ENCODE measurements around the gene FAM117B.

The FAM117B gene

GRCh38 chr2:202634556-202635427 is at the start of gene FAM117B:
Gene FAM117B (plus strand): TSS chr2:202634969. CDS start chr2:202635188, 219 bp downstream.
- peak; percentile 82 for DNase-seq (ENCODE audit: low read depth)

DNA sequence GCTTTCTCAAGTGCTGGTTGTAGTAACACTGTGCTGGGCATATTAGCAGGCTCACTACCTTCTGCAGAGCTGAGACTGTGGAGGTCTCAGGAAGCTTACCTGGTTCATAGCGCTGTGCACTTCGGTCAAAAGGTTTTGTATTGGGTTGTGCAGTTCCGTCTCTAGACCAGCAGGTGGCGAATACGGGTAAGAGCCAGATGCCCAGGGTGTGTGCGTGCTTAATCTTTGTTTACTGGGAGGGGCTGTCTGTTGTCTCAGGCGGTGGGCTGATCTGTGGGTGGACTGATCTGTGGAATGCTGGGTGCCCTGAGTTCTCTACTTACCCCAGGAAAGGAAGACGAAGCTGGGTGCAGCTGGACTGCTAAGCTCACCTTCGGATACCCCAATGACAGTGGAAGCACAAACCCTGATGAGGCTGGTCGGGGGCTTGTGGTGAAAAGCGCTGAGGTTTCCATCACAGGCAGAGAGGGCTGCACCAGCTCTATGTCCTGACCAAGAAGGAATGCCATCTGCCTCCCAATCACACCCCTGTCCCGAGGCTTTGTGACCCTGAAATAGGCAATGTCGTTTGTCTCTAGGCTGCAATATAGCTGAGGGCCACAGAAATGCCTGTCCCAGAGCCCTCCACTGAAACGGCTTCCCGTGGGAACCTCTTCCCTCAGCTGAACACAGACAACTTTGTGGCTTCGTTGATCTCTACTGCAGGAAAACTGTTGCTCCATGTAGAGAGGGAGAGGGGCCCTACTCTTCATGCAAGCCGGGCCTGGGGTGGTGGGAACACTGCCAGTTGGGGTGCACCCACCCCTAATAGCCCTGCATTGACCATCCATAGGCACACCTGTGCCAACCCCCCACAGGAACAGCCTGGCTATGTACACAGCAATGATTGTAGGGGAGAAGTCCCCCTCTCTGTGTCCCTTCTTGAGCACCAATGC is 45.9 kb upstream of the FAM117B start:
- no peak for DNase-seq (ENCODE audit: low read depth)

DNA sequence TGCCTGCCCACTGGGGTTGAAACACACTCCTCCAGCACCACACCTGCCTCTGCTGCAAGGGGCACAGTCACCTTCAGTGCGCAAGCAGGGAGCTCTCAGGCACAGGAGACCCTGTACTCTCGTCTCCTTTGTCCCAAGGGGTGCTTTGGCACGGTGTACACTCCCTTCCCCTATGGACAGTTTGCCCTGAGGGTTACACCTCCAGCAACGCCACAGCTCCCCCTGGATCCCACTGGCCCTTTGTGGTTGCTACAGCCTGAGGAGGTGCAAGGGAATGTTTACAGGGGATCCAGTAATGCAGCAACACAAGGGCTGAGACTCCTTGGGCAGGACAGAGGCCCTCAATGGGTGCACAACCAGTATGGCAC is 45.2 kb upstream of the FAM117B start:
- no peak for DNase-seq (ENCODE audit: low read depth)

- DNase-seq (ENCODE audit: low read depth), result no peak
Measured at GRCh38 chr2:202592566-202592965, 42.2 kb upstream of the FAM117B start.

GRCh38 chr2:202599105-202599504 is 35.7 kb upstream of the FAM117B start:
- DNase-seq (ENCODE audit: low read depth), result no peak

DNA sequence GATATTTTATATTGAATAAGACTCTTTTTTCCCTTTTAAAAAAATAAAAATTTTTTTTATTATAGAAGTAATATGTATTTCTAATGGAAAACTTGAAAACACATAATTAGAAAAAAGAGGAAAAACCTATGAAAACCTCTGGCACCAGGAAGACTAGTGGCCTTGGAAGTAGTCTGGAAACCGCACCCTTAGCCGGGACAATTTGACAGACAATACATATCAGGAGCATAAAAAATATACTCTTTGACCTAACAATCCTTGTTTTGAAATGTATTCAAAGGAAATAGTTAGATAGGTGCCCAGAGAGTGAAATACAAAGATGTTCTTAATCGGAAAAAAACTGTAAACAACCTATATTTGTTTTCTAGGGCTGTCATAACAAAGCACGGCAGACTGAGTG is 34.9 kb upstream of the FAM117B start:
- no peak for DNase-seq (ENCODE audit: low read depth)

DNA sequence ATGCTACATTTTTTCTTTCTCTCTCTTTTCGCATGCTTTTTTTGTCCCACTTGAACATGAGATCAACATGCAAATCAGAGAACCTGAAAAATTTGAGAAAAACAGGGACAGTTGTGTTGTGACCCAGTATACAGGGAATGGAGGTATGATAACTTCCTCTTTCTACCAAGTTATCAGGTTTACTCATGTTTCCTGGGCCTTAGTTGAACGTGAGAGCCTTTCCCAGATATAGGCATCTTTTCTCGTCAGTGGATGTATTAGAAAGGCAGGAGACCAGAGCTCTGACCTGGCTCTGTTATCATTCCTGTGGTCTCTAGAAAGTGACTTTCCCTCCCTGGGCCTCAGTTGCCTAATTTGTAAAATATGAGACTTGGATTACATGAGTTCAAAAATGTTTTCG is 30.1 kb upstream of the FAM117B start:
- DNase-seq (ENCODE audit: low read depth), result no peak

GRCh38 chr2:202605174-202605573 is 29.6 kb upstream of the FAM117B start:
- DNase-seq (ENCODE audit: low read depth), result no peak

GRCh38 chr2:202608142-202608852 is 26.5 kb upstream of the FAM117B start:
- no peak for DNase-seq (ENCODE audit: low read depth)

- no peak for DNase-seq (ENCODE audit: low read depth)
Measured at GRCh38 chr2:202609381-202610145, 25.2 kb upstream of the FAM117B start.

DNA sequence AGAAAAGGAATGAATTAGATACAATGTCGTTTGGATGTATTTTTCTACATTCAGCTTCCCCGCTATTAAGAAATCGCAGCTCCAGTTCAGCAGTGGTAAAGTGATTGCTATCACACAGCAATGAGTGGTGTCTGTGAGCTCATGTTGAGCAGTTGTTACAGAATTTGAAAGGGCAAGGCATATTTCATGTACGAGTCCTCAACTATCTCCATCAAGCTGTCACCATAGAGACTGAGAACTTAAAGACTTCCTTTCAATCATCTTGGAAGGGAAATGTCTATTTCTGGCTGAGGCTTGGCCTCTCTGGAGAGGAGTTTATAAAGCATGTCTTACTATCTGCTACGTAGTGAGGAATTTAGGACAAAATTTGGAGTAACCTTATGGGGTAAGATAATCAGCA is 24.4 kb upstream of the FAM117B start:
- no peak for DNase-seq (ENCODE audit: low read depth)

DNA sequence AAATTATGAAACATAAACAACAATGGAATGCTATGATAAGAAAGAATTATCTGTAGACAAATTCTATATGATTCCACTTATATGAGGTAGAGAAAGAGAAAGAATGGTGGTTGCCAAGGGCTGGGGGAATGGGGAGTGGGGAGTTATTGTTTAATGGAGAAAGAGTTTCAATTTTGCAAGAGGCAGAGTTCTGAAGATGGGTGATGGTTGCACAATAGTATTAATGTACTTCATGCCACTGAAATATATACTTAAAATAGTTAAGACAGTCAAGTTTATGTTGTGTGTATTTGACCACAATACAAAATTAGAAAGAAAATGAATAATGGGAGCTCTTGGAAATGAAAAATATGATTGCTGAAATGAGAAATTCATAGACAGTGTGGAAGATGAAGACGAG is 22.6 kb upstream of the FAM117B start:
- no peak for DNase-seq (ENCODE audit: low read depth)

GRCh38 chr2:202613479-202613878 is 21.3 kb upstream of the FAM117B start:
- DNase-seq (ENCODE audit: low read depth), result no peak

DNA sequence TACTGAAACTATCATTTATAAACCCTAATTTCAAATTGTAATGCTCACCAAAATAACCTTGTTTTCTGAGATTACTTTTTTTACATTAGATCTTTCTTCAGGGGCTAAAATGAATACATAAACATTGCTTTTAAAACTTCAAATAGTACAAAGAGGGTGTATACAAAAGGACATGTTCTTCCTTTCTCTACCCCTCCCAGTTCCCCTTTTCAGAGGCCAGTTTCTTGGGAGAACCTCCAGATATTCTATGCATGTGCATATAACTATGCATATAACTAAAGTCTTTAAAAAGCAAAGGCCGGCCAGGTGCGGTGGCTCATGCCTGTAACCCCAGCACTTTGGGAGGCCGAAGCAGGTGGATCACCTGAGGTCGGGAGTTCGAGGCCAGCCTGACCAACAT is 10.6 kb upstream of the FAM117B start:
- DNase-seq (ENCODE audit: low read depth), result no peak

DNA sequence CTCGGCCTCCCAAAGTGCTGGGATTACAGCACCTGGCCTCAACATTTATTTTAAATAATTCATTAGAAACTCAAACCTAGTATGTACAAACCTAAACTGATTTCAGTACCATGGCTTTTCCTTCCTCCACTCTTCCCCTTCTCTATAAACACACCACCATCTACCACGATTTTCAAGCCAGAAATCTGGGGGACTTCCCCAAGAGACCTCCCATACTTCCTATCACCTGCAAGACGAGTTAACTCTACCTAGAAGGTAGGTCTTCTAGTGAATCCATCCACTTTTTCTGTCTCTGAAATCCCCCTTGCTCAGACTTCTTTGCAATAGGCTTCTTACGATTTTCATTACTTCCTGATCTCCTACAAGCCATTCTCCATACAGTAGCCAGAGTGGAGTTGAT is 7.7 kb upstream of the FAM117B start:
- no peak for DNase-seq (ENCODE audit: low read depth)

GRCh38 chr2:202628646-202629198 is 6.0 kb upstream of the FAM117B start:
- no peak for DNase-seq (ENCODE audit: low read depth)

DNA sequence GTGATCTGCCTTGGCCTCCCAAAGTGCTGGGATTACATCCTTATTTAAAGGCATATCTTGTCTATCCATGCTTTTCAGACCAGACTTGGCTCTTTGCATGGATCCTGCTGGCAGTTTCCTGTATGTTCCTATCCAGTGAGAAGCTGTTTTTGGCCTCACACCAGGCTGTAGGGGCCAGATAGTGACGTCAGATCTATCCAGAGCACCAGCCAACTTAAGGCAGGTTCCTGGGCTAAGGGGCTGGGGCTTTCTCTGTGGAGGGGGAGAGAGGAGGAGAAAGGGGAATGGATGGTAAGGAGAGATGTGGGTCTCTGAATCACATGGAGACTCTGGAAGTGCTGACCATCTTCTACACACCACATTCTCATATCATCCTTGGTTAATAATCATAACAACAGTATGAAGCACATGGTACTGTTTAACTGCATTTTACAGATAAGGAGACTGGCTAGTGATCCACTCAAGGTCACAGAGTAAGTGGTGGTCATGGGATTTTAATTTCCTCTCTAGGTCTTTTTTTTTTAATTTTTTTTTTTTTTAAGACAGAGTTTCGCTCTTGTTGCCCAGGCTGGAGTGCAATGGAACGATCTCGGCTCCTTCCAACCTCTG is 2.0 kb upstream of the FAM117B start:
- no peak for DNase-seq (ENCODE audit: low read depth)

GRCh38 chr2:202633470-202633869 is 1.3 kb upstream of the FAM117B start:
- no peak for DNase-seq (ENCODE audit: low read depth)

DNA sequence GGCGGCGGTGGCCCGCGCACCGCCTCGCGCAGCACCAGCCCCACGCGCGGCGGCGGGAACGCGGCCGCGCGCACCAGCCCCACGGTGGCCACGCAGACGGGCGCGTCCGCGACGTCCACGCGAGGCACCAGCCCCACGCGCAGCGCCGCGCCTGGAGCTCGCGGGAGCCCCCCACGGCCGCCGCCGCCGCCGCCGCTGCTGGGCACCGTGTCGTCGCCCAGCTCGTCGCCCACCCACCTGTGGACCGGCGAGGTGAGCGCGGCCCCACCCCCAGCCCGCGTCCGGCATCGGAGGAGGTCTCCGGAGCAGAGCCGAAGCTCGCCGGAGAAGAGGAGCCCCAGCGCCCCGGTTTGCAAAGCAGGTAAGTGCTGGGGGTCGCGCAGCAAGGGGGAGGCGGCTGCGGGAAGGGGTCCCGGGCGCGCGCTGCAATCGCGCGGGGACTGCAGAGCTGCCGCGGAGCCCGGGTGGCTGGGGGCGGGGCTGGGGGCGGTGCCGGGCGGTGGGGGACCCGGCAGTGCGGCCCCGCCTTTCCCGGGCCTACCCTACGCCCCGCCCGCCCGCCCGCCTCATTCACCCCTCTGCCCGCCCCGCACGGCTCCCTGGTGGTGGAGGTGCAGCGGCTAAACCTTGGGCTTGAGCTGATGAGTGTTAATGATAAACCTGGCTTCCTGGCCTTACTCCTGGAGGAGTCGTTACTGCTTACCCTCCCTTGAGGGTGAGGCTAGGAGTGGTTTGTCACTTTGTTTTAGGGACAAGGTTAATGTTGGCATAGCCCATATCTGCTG is 851 bp downstream of the FAM117B start:
- peak; percentile 20 for DNase-seq (ENCODE audit: low read depth)

DNA sequence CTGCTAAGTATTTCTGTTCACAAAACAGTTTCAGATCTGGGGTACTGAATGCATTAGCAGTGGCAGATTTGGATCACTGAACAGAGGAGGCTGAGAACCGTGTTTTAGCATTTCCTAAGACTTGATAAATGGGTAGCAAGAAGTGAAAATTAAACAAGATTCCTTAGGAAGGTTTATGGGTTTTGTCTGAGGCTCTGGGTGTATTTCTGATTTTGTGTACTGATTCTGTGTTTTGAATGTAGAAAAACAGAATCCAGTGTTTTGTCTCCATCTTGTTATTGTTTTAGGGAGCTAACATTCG is 1.4 kb downstream of the FAM117B start:
- DNase-seq (ENCODE audit: low read depth), result no peak

Data from HS-5 (cell line).